ENCODE results near the gene ADAMTS17.

ADAMTS17 gene

GRCh38 chr15:100222349-100222715, 119.4 kb downstream of the ADAMTS17 start:
- no peak for FAIRE-seq
- DNase-seq (ENCODE audit: insufficient read length): no peak
- TF ChIP-seq POLR2A (IDR thresholded peaks at IDR 0.05; ENCODE audit: low read depth, low read length): no peak
- no peak for TF ChIP-seq TAF1 (IDR thresholded peaks at IDR 0.05; ENCODE audit: borderline replicate concordance, low read depth, low read length)
- no peak for TF ChIP-seq POLR2AphosphoS5 (IDR thresholded peaks at IDR 0.05; ENCODE audit: low read depth, low read length)

- FAIRE-seq (no peak), DNase-seq (ENCODE audit: insufficient read length) (no peak)
- no peak for TF ChIP-seq POLR2AphosphoS5 (IDR thresholded peaks at IDR 0.05; ENCODE audit: low read depth, low read length)
- TF ChIP-seq POLR2A (IDR thresholded peaks at IDR 0.05; ENCODE audit: low read depth, low read length): no peak
- no peak for TF ChIP-seq TAF1 (IDR thresholded peaks at IDR 0.05; ENCODE audit: borderline replicate concordance, low read depth, low read length)
Observed at GRCh38 chr15:100221471-100222348, 120.1 kb downstream of the ADAMTS17 start.

- DNase-seq (ENCODE audit: insufficient read length) (no peak), FAIRE-seq (no peak)
Observed at GRCh38 chr15:100220058-100220768, 121.6 kb downstream of the ADAMTS17 start.

GRCh38 chr15:100218434-100218833, 123.3 kb downstream of the ADAMTS17 start:
- DNase-seq (ENCODE audit: insufficient read length): no peak
- no peak for FAIRE-seq
- no peak for TF ChIP-seq POLR2AphosphoS5 (IDR thresholded peaks at IDR 0.05; ENCODE audit: low read depth, low read length)
- no peak for TF ChIP-seq TAF1 (IDR thresholded peaks at IDR 0.05; ENCODE audit: borderline replicate concordance, low read depth, low read length)
- no peak for TF ChIP-seq POLR2A (IDR thresholded peaks at IDR 0.05; ENCODE audit: low read depth, low read length)

More at GRCh38 chr15:100220058-100220768, 121.6 kb downstream of the ADAMTS17 start:
- TF ChIP-seq TAF1 (IDR thresholded peaks at IDR 0.05; ENCODE audit: borderline replicate concordance, low read depth, low read length) (no peak), POLR2AphosphoS5 (IDR thresholded peaks at IDR 0.05; ENCODE audit: low read depth, low read length) (no peak), POLR2A (IDR thresholded peaks at IDR 0.05; ENCODE audit: low read depth, low read length) (no peak)

- TF ChIP-seq TAF1 (IDR thresholded peaks at IDR 0.05; ENCODE audit: borderline replicate concordance, low read depth, low read length) (no peak), POLR2AphosphoS5 (IDR thresholded peaks at IDR 0.05; ENCODE audit: low read depth, low read length) (no peak), POLR2A (IDR thresholded peaks at IDR 0.05; ENCODE audit: low read depth, low read length) (no peak)
- FAIRE-seq (no peak), DNase-seq (ENCODE audit: insufficient read length) (no peak)
Observed at GRCh38 chr15:100216182-100216581, 125.6 kb downstream of the ADAMTS17 start.

GRCh38 chr15:100215843-100216169, 126.0 kb downstream of the ADAMTS17 start:
- FAIRE-seq: no peak

GRCh38 chr15:100215031-100215842, 126.5 kb downstream of the ADAMTS17 start:
- TF ChIP-seq TAF1 (IDR thresholded peaks at IDR 0.05; ENCODE audit: borderline replicate concordance, low read depth, low read length): no peak
- no peak for TF ChIP-seq POLR2A (IDR thresholded peaks at IDR 0.05; ENCODE audit: low read depth, low read length)
- TF ChIP-seq POLR2AphosphoS5 (IDR thresholded peaks at IDR 0.05; ENCODE audit: low read depth, low read length): no peak
- FAIRE-seq (no peak), DNase-seq (ENCODE audit: insufficient read length) (no peak)

More at GRCh38 chr15:100215843-100216169, 126.0 kb downstream of the ADAMTS17 start:
- DNase-seq (ENCODE audit: insufficient read length): no peak
- TF ChIP-seq POLR2A (IDR thresholded peaks at IDR 0.05; ENCODE audit: low read depth, low read length) (no peak), POLR2AphosphoS5 (IDR thresholded peaks at IDR 0.05; ENCODE audit: low read depth, low read length) (no peak), TAF1 (IDR thresholded peaks at IDR 0.05; ENCODE audit: borderline replicate concordance, low read depth, low read length) (no peak)

GRCh38 chr15:100211855-100212850, 129.6 kb downstream of the ADAMTS17 start:
- DNase-seq (ENCODE audit: insufficient read length) (no peak), FAIRE-seq (no peak)
- TF ChIP-seq POLR2A (IDR thresholded peaks at IDR 0.05; ENCODE audit: low read depth, low read length) (no peak), POLR2AphosphoS5 (IDR thresholded peaks at IDR 0.05; ENCODE audit: low read depth, low read length) (no peak), TAF1 (IDR thresholded peaks at IDR 0.05; ENCODE audit: borderline replicate concordance, low read depth, low read length) (no peak)

- TF ChIP-seq POLR2A (IDR thresholded peaks at IDR 0.05; ENCODE audit: low read depth, low read length) (no peak), TAF1 (IDR thresholded peaks at IDR 0.05; ENCODE audit: borderline replicate concordance, low read depth, low read length) (no peak), POLR2AphosphoS5 (IDR thresholded peaks at IDR 0.05; ENCODE audit: low read depth, low read length) (no peak)
- FAIRE-seq: no peak
- no peak for DNase-seq (ENCODE audit: insufficient read length)
Observed at GRCh38 chr15:100210338-100210737, 131.4 kb downstream of the ADAMTS17 start.

GRCh38 chr15:100208921-100209603, 132.7 kb downstream of the ADAMTS17 start:
- TF ChIP-seq POLR2AphosphoS5 (IDR thresholded peaks at IDR 0.05; ENCODE audit: low read depth, low read length) (no peak), POLR2A (IDR thresholded peaks at IDR 0.05; ENCODE audit: low read depth, low read length) (no peak), TAF1 (IDR thresholded peaks at IDR 0.05; ENCODE audit: borderline replicate concordance, low read depth, low read length) (no peak)
- DNase-seq (ENCODE audit: insufficient read length) (no peak), FAIRE-seq (no peak)
